Measurements from ENCODE around the gene CIB1. TPM values are rescaled to one million over a fixed set of nuclear protein-coding genes. Genes with fewer than 3 reads are reported as not detected.
"Not testable (repeated sequence)": the region's sequence is repeated elsewhere in the genome, so short reads cannot be mapped to it uniquely, and the experiment has no call there.

CIB1 gene
- total RNA-seq, 4 donors from 2014 or later: 22.8 to 35.6 (median 25.5) TPM

GRCh38 chr15:90262426-90262825, 28.7 kb upstream of the CIB1 start:
- no peaks in the 10 kb centered on the region for H3K27me3 ChIP-seq
- H3K4me3 ChIP-seq: no peak overlapping the region
- no peaks in the 10 kb centered on the region for H3K36me3 ChIP-seq
- WGBS, 2 donors (ENCODE audit: low coverage in 1 of 2): 71% methylated on average over 4 of the region's 5 CpGs; no CpG with 5 or more reads in 1 of the 2 donors
- H3K27ac ChIP-seq: no peak overlapping the region
- peaks cover 3 to 22% (median 17%) of the 10 kb centered on the region in 3 donors for H3K4me1 ChIP-seq
- H3K9me3 ChIP-seq: no peaks in the 10 kb centered on the region
- no peak for ATAC-seq
- TF ChIP-seq POLR2AphosphoS5 (IDR thresholded peaks at IDR 0.05): no peak
- TF ChIP-seq, protein P1, sequence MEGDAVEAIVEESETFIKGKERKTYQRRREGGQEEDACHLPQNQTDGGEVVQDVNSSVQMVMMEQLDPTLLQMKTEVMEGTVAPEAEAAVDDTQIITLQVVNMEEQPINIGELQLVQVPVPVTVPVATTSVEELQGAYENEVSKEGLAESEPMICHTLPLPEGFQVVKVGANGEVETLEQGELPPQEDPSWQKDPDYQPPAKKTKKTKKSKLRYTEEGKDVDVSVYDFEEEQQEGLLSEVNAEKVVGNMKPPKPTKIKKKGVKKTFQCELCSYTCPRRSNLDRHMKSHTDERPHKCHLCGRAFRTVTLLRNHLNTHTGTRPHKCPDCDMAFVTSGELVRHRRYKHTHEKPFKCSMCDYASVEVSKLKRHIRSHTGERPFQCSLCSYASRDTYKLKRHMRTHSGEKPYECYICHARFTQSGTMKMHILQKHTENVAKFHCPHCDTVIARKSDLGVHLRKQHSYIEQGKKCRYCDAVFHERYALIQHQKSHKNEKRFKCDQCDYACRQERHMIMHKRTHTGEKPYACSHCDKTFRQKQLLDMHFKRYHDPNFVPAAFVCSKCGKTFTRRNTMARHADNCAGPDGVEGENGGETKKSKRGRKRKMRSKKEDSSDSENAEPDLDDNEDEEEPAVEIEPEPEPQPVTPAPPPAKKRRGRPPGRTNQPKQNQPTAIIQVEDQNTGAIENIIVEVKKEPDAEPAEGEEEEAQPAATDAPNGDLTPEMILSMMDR (IDR thresholded peaks at IDR 0.05): no peak

DNA sequence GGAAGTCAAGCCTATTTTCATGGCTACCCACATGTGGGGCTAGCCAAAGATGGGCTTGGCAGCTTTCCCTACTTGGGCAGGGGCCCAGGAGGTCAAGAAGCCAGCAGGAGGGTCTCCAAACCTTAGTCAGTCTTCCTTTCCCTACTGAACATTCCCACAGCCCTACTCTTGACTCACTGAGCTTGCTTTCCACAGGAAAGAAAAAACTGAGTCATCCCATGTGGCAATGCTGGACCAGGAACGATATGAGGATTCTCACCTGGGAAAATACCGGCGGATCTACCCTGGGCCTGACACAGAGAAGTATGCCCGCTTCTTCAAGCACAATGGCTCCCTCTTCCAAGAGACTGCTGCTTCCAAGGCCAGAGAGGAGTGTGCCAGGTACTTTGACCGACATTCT, 28.1 kb upstream of the CIB1 start:
- Histone ChIP-seq H3K4me1 (peaks cover 2 to 16% (median 10%) of the 10 kb centered on the region in 3 donors), H3K27ac (no peak overlapping the region), H3K4me3 (no peak overlapping the region), H3K36me3 (no peaks in the 10 kb centered on the region), H3K9me3 (no peaks in the 10 kb centered on the region), H3K27me3 (no peaks in the 10 kb centered on the region)
- no peak for ATAC-seq
- WGBS, 2 donors (ENCODE audit: low coverage in 1 of 2): 80 to 81% methylated on average over 3 to 4 of the region's 5 CpGs
- no peak for TF ChIP-seq POLR2A (IDR thresholded peaks at IDR 0.05)
- no peak for TF ChIP-seq POLR2AphosphoS5 (IDR thresholded peaks at IDR 0.05)
- TF ChIP-seq, protein P1 (IDR thresholded peaks at IDR 0.05): no peak
- TF ChIP-seq EP300 (IDR thresholded peaks at IDR 0.05): no peak

GRCh38 chr15:90260731-90261130, 27.0 kb upstream of the CIB1 start:
- H3K27ac ChIP-seq, H3K36me3 ChIP-seq, H3K27me3 ChIP-seq, H3K9me3 ChIP-seq, ATAC-seq, H3K4me3 ChIP-seq: not testable (repeated sequence)
- 84 to 91% methylated on average over 5 to 6 of the region's 6 CpGs for WGBS, 2 donors (ENCODE audit: low coverage in 1 of 2)
- H3K4me1 ChIP-seq: peaks cover 2 to 11% (median 8%) of the 10 kb centered on the region in 3 donors

DNA sequence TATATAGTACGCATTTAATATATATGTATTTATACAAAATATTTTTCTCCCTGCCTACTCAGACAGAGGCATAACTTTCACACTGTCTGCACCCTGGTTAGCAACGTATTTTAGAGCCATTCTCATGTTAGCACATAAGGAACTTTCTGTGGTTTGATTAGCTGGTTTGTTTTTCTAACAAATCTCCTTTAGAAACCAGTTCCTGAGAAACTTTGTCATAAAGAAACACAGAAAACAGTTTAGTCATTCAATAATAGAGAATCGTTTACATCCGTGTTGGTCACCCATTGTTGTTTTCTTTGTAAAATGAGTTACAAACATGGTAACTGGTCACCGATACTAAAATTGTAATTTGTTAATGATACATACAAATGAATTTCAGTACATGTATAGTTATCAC, 25.8 kb upstream of the CIB1 start:
- 85 to 91% methylated on average over 5 of the region's 5 CpGs for WGBS, 2 donors (ENCODE audit: low coverage in 1 of 2)
- Histone ChIP-seq H3K27me3 (no peaks in the 10 kb centered on the region), H3K36me3 (no peaks in the 10 kb centered on the region), H3K9me3 (no peaks in the 10 kb centered on the region), H3K4me3 (no peak overlapping the region), H3K4me1 (peaks cover 0 to 6% (median 4%) of the 10 kb centered on the region in 3 donors), H3K27ac (no peak overlapping the region)
- TF ChIP-seq POLR2AphosphoS5 (IDR thresholded peaks at IDR 0.05) (no peak), POLR2A (IDR thresholded peaks at IDR 0.05) (no peak), EP300 (IDR thresholded peaks at IDR 0.05) (no peak)
- TF ChIP-seq, protein P1 (IDR thresholded peaks at IDR 0.05): no peak
- no peak for ATAC-seq

GRCh38 chr15:90257776-90258175, 24.0 kb upstream of the CIB1 start:
- 83% methylated on average over 6 of the region's 7 CpGs; no CpG with 5 or more reads in 1 of the 2 donors for WGBS, 2 donors (ENCODE audit: low coverage in 1 of 2)

More at GRCh38 chr15:90257776-90258175, 24.0 kb upstream of the CIB1 start:
- TF ChIP-seq EP300 (IDR thresholded peaks at IDR 0.05) (no peak), POLR2AphosphoS5 (IDR thresholded peaks at IDR 0.05) (no peak), POLR2A (IDR thresholded peaks at IDR 0.05) (no peak)
- TF ChIP-seq, protein P1 (IDR thresholded peaks at IDR 0.05): no peak
- no peaks in the 10 kb centered on the region for H3K4me1 ChIP-seq
- ATAC-seq: no peak
- H3K36me3 ChIP-seq: no peaks in the 10 kb centered on the region
- no peak overlapping the region for H3K27ac ChIP-seq
- H3K9me3 ChIP-seq: no peaks in the 10 kb centered on the region
- no peak overlapping the region for H3K4me3 ChIP-seq
- H3K27me3 ChIP-seq: no peaks in the 10 kb centered on the region

Data from gastroesophageal sphincter (tissue), 4 donors.